ENCODE results near the gene SOHLH1. TPM values are rescaled to one million over a fixed set of nuclear protein-coding genes. Genes with fewer than 3 reads are reported as not detected.

SOHLH1 gene
- total and polyA plus RNA-seq, 3 donors from 2014 or later, result 18.4 to 32.7 (median 18.7) TPM

DNA sequence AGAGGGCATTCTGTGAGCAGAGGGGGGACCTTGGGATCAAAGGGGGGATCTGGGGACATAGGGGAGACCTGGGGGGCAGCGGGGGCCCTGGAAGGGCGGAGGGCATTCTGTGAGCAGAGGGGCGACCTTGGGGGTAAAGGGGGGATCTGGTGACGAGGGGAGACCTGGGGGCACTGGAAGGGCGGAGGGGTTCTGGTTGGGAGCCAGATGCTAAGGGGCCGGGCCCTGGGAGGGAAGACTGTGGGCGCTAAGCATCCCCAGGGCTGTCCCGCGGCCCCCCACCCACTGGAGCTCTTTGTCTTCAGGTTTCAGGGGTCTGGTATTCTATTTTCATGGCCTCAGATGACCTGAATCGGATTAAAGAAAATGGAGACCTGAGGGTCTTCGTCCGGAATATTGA is 35.4 kb downstream of the SOHLH1 start:
- Histone ChIP-seq H3K27ac (no peak overlapping the region), H3K4me1 (peaks cover 4% of the 10 kb centered on the region), H3K9me3 (no peaks in the 10 kb centered on the region), H3K4me3 (no peak overlapping the region), H3K36me3 (ENCODE audit: low read depth, missing control alignments) (no peaks in the 10 kb centered on the region), H3K27me3 (no peaks in the 10 kb centered on the region)
- intact Hi-C loops (cut with DNase I; ENCODE audit: low total_unique reads), result no loop called here
- TF ChIP-seq, protein P1, sequence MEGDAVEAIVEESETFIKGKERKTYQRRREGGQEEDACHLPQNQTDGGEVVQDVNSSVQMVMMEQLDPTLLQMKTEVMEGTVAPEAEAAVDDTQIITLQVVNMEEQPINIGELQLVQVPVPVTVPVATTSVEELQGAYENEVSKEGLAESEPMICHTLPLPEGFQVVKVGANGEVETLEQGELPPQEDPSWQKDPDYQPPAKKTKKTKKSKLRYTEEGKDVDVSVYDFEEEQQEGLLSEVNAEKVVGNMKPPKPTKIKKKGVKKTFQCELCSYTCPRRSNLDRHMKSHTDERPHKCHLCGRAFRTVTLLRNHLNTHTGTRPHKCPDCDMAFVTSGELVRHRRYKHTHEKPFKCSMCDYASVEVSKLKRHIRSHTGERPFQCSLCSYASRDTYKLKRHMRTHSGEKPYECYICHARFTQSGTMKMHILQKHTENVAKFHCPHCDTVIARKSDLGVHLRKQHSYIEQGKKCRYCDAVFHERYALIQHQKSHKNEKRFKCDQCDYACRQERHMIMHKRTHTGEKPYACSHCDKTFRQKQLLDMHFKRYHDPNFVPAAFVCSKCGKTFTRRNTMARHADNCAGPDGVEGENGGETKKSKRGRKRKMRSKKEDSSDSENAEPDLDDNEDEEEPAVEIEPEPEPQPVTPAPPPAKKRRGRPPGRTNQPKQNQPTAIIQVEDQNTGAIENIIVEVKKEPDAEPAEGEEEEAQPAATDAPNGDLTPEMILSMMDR (IDR thresholded peaks at IDR 0.05), result no peak
- TF ChIP-seq POLR2A (IDR thresholded peaks at IDR 0.05), result no peak
- no peak for DNase-seq
- WGBS, 2 donors, result 92 to 94% methylated on average over 12 of the region's 12 CpGs

DNA sequence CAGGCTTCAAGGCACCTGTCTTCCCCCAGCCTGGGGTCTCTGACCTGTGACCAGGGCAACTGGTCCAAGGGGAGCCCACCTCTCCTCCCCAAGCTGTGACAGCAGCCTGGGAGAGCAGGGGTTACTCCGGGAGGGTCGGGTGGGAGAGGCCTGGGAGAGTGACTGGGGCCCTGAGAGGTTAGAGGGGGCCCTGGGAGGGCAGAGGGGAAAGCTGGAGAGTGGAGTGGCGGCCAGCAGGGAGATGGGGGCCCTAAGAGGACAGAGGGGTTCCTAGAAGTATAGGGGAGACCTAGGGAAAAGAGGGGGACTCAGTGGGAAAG is 35.9 kb downstream of the SOHLH1 start:
- intact Hi-C loops (cut with DNase I; ENCODE audit: low total_unique reads), result no loop called here
- TF ChIP-seq POLR2A (IDR thresholded peaks at IDR 0.05), result no peak
- TF ChIP-seq, protein P1 (IDR thresholded peaks at IDR 0.05), result no peak
- no peaks in the 10 kb centered on the region for H3K9me3 ChIP-seq
- DNase-seq, result no peak
- WGBS, 2 donors, result 75 to 82% methylated on average over 3 of the region's 3 CpGs
- H3K27me3 ChIP-seq, result no peaks in the 10 kb centered on the region
- H3K4me3 ChIP-seq, result no peak overlapping the region
- no peak overlapping the region for H3K27ac ChIP-seq
- no peaks in the 10 kb centered on the region for H3K36me3 ChIP-seq (ENCODE audit: low read depth, missing control alignments)
- peaks cover 4% of the 10 kb centered on the region for H3K4me1 ChIP-seq

DNA sequence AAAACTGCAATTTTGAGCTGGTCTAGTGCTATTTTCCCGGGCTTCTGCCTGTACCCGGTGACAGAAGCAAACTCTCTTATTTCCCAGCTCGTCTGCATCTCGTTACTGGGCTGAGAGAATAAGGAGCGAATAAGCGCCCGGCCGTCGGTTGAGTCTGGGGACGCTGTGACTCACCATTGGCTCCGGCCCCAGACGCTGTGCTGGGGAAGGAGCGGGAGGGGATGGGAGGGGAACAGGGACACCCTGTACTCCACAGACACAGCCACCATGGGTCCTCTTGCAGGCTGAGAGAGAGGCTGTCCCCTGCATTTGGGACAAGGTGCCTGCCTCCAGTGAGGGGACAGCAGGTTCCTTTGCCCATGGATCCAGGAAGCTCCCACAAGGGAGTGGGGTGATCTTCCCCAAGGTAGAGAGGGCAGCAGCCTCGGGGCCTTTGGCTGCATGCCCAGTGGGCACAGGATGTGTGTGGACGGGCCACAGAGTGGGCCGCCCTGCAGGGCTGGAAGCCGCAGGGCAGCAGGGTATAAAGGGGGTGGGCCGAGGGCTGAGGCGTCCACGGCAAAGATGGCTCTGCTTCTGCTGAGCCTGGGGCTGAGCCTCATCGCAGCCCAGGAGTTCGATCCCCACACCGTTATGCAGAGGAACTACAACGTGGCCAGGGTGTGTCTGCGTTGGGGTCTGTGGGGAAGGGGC is 36.4 kb downstream of the SOHLH1 start, which contains the start of gene LCN9:
LCN9 (plus strand) TSS at position 552 of the 693 bp plus-strand sequence; CDS start at position 565, 13 bp downstream.
- Histone ChIP-seq H3K36me3 (ENCODE audit: low read depth, missing control alignments) (no peaks in the 10 kb centered on the region), H3K27ac (no peak within 1 kb of the TSS), H3K9me3 (no peaks in the 10 kb centered on the region), H3K4me3 (no peak within 1 kb of the TSS), H3K4me1 (peaks cover 4% of the 10 kb centered on the region), H3K27me3 (no peaks in the 10 kb centered on the region)
- intact Hi-C loops (cut with DNase I; ENCODE audit: low total_unique reads), result no loop called here
- WGBS, 2 donors, result 62% methylated on average over 18 to 25 of the region's 25 CpGs
- DNase-seq, result peak; percentile 42
- TF ChIP-seq POLR2A (IDR thresholded peaks at IDR 0.05), result no peak
- TF ChIP-seq, protein P1 (IDR thresholded peaks at IDR 0.05), result no peak

DNA sequence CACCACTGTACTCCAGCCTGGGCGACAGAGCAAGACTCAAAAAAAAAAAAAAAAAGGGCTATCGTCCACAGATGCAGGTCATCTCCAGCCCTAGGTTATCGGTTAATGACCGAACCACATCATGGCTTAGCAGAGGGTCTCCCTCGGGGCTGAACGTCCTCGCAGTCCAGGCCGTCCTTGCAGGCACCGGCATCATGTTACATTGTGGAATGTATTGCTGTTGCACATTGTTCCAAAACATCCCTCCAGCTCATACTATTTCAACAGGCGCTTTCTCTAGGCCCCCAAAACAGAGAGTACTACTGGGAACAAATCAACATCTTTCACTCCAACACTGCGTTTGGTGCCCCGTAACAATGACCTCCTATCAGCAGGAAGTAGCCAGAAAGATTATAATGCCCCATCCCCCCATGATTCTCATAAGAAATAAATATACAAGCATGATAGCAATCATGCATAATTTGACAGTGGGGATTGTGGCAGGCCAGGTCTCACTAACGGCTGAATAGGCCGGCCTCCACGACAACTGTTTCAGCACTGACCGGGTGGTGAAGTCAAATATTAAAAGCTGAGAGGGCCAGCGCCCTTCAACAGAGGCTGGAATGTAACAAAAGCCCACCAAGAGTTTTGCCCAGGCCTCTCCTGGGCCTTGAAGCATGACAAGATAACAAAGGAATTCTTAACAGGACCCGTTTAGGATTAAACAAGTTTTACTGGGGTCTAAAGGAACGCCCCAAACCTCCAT is 37.3 kb downstream of the SOHLH1 start:
- Histone ChIP-seq H3K9me3 (no peaks in the 10 kb centered on the region), H3K4me1 (peaks cover 4% of the 10 kb centered on the region), H3K27ac (no peak overlapping the region), H3K27me3 (no peaks in the 10 kb centered on the region), H3K36me3 (ENCODE audit: low read depth, missing control alignments) (no peaks in the 10 kb centered on the region), H3K4me3 (no peak overlapping the region)
- no peak for DNase-seq
- TF ChIP-seq POLR2A (IDR thresholded peaks at IDR 0.05), result no peak
- TF ChIP-seq, protein P1 (IDR thresholded peaks at IDR 0.05), result no peak
- intact Hi-C loops (cut with DNase I; ENCODE audit: low total_unique reads), result no loop called here
- 41 to 47% methylated on average over 19 of the region's 19 CpGs for WGBS, 2 donors
